ENCODE results near the gene DNPH1.

The DNPH1 gene

DNA sequence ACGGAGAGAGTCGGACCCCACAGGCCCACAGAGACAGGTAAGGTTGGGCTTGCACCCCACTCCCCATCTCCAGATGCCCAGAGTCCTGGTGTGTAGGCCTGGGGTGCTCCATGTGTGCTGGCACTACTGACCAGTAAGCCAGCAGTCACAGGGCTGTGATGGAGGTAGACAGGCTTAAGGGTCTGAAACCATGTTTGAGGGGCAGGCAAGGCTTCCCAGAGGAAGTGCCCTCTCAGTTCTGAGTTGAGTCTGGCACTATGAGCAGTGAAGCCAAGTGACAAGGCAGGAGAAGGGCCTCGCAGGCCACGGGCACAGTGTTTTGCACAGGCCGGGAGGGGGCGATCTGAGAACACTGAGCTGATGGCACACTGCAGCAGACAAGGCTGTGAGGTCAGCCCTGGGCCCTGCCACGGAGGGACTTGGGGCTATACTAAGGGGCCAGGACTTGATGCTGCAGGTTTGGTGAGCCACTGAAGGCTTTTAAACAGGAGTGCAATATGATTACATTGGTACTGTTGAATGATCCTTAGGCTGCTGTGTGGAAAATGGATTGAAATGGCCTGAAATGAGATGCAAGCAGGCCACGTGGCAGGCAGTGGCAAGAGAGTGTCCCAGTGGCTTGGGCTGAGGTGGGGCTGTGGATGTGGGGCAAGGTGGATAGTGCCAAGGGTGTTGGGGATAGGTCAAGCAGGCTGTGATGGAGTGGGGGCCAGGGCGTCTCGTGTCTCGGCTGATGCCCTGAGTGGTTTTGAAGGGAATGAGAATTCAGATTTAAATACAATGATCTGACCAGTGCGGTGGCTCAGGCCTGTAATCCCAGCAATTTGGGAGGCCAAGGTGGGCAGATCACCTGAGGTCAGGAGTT lies 34.3 kb upstream of the DNPH1 start:
- peak; percentile 97 for DNase-seq (ENCODE audit: low spot score)
- TF ChIP-seq, protein P1, sequence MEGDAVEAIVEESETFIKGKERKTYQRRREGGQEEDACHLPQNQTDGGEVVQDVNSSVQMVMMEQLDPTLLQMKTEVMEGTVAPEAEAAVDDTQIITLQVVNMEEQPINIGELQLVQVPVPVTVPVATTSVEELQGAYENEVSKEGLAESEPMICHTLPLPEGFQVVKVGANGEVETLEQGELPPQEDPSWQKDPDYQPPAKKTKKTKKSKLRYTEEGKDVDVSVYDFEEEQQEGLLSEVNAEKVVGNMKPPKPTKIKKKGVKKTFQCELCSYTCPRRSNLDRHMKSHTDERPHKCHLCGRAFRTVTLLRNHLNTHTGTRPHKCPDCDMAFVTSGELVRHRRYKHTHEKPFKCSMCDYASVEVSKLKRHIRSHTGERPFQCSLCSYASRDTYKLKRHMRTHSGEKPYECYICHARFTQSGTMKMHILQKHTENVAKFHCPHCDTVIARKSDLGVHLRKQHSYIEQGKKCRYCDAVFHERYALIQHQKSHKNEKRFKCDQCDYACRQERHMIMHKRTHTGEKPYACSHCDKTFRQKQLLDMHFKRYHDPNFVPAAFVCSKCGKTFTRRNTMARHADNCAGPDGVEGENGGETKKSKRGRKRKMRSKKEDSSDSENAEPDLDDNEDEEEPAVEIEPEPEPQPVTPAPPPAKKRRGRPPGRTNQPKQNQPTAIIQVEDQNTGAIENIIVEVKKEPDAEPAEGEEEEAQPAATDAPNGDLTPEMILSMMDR (IDR thresholded peaks at IDR 0.05; ENCODE audit: extremely low read depth, insufficient read depth, missing control alignments) = peak; percentile 94
- in situ Hi-C loops (cut with MboI; ENCODE audit: low pct_unique_long_range_greater_than_20kb, low sequenced_read_pairs, unreplicated experiment) = no loop called here

DNA sequence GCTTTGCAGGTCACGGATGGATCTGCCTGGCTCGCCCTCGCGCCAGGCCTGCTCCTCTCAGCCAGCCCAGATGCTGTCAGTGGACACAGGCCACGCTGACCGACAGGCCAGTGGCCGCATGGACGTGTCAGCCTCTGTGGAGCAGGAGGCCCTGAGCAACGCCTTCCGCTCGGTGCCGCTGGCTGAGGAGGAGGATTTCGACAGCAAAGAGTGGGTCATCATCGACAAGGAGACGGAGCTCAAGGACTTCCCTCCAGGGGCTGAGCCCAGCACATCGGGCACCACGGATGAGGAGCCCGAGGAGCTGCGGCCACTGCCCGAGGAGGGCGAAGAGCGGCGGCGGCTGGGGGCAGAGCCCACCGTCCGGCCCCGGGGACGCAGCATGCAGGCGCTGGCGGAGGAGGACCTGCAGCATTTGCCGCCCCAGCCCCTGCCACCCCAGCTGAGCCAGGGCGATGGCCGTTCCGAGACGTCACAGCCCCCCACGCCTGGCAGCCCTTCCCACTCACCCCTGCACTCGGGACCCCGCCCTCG lies 33.6 kb upstream of the DNPH1 start:
- in situ Hi-C loops (cut with MboI; ENCODE audit: low pct_unique_long_range_greater_than_20kb, low sequenced_read_pairs, unreplicated experiment) = no loop called here
- TF ChIP-seq, protein P1 (IDR thresholded peaks at IDR 0.05; ENCODE audit: extremely low read depth, insufficient read depth, missing control alignments) = no peak
- DNase-seq (ENCODE audit: low spot score) = no peak

DNA sequence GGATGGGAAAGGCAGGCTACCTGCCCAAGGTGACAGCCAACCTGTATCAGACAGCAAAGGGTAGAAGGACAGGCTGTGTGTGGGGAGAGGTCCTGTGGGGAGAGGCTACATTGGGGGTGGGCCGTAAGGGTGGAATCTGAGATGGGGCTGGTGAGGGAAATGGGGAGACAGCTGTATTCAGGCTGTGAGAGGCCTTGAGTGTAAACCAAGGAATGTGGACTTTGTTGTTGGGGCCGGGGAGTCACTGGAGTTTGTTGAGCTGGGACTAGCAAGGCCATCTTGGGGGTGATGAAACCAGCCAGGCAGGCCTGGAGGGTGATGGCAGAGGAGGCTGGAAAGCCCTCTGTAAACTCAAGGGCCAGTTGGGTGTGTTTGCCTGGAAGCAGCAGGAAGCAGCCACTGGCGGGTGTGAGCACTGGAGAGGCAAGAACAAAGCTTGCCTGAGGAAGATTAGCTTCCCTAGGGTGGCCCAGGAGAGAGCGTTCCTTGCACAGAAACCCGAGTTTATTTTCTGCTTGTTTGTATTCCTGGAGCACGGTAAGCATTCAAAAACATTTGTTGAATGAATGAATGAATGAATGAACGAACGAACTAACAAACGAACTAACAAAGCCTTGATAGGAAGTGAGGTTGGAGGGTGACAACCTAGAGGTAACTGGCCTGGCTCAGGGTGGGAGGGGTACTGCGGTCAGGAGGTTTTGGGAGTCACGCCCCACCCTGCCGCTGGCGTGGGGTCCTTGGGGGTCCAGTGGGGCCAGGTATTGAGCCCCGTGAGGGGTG lies 32.9 kb upstream of the DNPH1 start:
- no peak for DNase-seq (ENCODE audit: low spot score)

DNA sequence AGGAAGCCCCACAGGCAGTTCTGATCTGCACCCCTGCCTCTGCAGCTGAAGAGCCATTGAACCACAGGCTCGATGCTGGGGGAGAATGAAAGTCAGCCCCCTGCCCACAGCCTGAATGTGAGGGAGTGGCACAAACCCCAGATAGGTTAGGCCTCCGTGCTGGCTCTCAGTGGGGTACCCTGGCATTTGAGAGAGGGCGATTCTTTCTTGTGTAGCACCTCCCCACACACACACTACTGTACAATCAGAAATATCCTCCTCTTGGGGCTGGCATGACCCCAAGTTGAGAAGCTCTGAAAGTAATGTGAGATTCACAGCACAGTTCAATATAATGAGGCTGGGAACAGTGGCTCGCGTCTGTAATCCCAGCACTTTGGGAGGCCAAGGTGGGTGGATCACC lies 31.9 kb upstream of the DNPH1 start:
- in situ Hi-C loops (cut with MboI; ENCODE audit: low pct_unique_long_range_greater_than_20kb, low sequenced_read_pairs, unreplicated experiment) = no loop called here
- no peak for DNase-seq (ENCODE audit: low spot score)
- TF ChIP-seq, protein P1 (IDR thresholded peaks at IDR 0.05; ENCODE audit: extremely low read depth, insufficient read depth, missing control alignments) = no peak

More for the DNA sequence above, 32.9 kb upstream of the DNPH1 start:
- in situ Hi-C loops (cut with MboI; ENCODE audit: low pct_unique_long_range_greater_than_20kb, low sequenced_read_pairs, unreplicated experiment) = no loop called here
- TF ChIP-seq, protein P1 (IDR thresholded peaks at IDR 0.05; ENCODE audit: extremely low read depth, insufficient read depth, missing control alignments) = no peak

DNA sequence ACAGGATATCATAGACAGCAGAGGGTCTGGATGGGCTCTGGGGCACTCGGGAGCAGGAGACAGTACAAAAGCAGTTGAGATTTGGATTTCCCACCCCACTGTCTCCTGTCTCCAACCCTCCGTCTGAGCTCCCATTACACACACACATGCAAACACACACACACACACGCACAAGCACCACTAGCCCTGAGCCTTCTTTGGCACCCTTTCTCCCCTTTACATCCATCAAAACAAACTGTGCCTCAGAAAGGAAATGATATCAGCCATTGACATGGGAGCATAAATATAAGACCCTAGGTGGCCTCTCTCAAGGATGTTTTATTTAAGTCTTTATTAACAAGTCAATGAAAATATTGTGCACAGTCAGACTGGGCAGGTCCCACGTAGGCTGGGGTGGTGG lies 31.5 kb upstream of the DNPH1 start:
- in situ Hi-C loops (cut with MboI; ENCODE audit: low pct_unique_long_range_greater_than_20kb, low sequenced_read_pairs, unreplicated experiment) = no loop called here
- DNase-seq (ENCODE audit: low spot score) = no peak
- TF ChIP-seq, protein P1 (IDR thresholded peaks at IDR 0.05; ENCODE audit: extremely low read depth, insufficient read depth, missing control alignments) = no peak

DNA sequence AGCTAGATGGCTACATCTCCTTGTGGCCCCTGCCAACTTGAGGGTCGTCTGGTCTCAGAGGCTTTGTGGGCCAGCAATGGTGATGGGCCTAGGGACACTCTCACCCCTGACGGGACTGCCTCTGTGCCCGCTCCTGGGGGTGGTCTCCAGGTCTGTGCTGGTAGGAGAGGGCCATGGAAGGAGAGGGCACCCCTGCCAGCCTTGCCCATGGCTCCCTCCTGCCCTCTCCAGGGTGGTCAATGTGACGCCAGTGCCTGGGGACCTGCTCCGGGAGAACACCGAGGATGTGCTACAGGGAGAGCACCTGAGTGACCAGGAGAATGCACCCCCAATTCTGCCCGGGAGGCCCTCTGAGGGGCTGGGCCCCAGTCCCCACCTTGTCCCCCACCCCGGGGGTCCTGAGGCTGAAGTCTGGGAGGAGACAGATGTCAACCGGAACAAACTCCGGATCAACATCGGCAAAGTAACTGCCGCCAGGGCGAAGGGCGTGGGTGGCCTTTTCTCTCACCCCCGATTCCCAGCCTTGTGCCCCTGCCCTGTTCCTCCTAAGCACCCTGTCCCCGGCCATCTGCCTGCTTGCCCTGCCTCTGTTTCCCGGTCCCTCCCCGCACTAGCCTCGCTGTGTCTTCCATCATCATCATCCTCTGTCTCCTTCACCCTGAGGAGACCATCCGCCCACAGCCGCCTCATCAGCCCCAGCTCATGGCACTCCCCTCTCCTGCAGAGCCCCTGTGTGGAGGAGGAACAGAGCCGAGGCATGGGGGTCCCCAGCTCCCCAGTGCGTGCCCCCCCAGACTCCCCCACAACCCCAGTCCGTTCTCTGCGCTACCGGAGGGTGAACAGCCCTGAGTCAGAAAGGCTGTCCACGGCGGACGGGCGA lies 29.8 kb upstream of the DNPH1 start:
- TF ChIP-seq, protein P1 (IDR thresholded peaks at IDR 0.05; ENCODE audit: extremely low read depth, insufficient read depth, missing control alignments) = no peak
- in situ Hi-C loops (cut with MboI; ENCODE audit: low pct_unique_long_range_greater_than_20kb, low sequenced_read_pairs, unreplicated experiment) = loop anchor here (10.0 kb wide), 1 partner anchor 246 kb away; no protein-coding TSS in a partner anchor
- DNase-seq (ENCODE audit: low spot score) = no peak
